RKO (cell line): ENCODE results near the gene ADRM1.
A peak's percentile ranks its signal among the peaks of the same experiment; 100 is the strongest.

ENCODE experiments used
- DNase-seq: peaks from one replicate; pipeline ENCODE4 v3.0.0-alpha.2; 2016; ENCODE audit warnings: low spot score

Gene ADRM1

DNA sequence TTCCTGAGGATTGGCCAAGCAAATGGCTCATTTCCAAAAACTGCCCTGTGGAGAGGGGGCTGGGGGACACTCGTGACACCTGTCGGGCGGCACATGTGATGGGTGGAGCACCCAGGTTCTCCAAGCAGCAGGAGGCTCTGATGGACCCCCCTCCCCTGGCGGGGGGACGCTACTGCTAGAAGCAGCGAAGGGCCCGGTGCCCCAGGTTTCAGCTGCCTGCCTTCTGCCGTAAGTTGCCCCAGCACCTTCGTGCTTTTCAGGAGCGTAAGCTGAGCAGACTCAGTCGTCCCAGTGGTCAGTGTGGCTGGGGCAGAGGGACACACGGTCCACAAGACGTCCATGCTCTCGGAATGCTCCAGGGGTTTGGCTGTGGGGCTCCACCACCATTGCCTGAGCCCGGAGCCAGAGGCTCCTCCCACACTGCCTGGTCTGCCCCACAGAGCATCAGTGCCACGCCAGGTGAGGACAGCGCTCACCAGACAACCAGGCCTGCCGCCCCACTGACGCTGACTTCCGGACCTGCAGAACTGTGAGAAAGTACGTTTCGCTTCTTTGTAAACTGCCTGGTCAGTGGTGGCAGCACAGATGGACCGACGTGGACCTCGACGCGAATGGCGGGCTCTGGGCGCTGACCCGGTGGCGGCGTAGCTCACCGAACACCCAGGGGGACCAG, 4.1 kb upstream of the ADRM1 start:
- DNase-seq = no peak

DNA sequence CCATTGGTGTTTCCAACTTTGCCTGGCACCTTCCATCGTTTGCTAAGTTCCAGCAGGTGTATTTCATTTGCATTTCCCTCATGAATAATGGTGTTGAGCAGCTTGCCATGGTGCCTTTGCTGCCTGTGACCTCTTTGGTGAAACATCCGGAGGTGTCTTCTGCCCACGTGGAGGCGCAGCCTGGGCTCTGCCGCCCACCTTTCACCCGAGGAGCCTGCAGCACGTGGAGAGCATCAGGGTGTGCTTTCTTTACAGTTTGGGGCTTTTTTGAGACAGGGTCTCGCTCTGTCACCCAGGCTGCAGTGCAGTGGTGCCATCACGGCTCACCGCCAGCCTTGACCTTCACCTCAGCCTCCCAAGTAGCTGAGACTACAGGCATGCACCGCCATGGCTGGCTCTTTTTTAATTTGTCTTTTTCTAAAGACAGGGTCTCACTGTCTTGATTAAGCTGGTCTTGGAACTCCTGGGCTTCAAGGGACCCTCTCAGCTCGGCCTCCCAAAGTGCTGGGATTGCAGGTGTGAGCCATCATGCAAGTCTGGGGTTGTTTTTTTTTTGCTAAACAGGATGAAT, 3.0 kb upstream of the ADRM1 start:
- no peak for DNase-seq

DNA sequence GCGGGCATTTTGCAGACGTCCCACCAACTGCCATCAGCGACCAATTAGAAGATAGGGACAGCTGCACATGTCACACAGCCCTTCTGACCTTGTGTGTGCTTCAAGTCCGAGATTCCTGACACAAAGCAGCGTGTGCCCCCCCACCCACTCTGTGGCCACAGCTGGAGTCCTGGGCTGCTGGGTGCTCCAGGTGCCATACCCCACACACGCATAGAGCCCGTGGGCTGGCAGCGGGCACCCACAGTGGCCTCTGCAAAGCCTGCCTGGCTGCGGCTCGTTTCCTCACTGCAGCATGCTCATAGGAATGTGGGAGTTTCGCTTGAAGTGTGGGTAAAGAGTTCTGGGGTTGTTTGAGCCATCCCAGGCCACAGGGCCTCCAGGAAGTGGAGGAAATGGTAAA, 2.5 kb upstream of the ADRM1 start:
- DNase-seq = no peak

DNA sequence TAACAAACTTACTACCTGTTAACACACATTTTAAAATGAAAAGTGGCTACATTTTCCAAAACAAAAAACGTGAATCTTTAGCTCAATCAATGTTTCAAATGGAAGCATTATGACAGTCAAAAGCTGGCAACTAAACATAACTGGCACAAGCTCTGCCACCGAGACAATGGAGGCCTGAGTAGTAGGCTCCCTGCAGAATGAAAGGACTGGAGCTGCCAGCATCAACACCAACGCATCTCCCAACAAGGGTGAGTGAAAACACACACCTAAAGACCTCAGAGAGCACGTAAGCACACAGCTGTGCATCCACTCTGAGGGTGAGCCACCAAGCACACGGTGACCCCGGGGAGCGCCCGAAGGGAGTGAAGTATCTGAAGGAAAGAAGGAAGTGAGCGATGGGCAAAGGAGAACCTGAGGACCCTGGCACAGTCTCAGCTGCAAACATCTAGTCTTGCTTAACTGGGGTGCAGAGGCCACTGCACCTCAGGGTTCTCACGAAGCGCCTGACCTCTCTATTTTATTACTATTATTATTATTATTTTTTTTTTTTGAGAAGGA, 1.6 kb upstream of the ADRM1 start:
- DNase-seq = no peak

DNA sequence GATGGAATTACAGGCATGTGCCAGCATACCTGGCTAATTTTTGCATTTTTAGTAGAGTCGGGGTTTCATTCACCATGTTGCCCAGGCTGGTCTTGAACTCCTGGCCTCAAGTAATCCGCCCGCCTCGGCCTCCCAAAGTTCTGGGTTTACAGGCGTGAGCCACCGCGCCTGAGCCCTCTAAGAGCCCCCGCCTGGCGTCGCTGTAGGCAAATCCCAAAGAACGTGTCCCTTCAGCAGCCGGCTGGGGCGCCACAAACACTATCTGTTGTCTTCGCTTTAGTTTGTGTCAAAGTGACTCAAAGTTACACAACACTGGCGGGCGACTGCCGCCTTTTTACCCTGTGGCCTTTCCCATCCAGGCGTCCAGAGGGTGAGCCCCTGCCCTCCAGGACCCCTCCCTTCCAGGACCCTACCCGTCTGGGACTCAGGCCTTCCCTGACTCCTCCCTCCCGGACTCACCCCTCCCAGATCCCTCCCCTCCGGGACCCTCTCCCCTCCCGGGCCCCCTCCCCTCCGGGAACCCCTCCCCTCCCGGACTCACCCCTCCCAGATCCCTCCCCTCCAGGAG, 940 bp upstream of the ADRM1 start:
- DNase-seq = peak; percentile 99

DNA sequence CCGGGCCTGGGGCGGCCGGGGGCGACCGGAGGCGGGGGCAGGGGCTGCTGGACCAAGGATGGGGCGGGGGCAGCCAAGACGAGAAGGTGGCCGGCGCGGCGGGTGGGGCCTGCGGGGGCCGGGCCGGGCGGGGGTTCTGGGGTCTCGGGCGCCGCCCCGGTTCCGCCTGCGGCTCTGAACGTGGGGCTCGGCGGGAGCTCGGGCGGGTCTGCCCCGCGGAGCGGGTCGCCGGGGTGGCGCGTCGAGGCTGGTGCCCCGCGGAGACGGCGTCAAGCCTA, 204 bp downstream of the ADRM1 start:
- no peak for DNase-seq

DNA sequence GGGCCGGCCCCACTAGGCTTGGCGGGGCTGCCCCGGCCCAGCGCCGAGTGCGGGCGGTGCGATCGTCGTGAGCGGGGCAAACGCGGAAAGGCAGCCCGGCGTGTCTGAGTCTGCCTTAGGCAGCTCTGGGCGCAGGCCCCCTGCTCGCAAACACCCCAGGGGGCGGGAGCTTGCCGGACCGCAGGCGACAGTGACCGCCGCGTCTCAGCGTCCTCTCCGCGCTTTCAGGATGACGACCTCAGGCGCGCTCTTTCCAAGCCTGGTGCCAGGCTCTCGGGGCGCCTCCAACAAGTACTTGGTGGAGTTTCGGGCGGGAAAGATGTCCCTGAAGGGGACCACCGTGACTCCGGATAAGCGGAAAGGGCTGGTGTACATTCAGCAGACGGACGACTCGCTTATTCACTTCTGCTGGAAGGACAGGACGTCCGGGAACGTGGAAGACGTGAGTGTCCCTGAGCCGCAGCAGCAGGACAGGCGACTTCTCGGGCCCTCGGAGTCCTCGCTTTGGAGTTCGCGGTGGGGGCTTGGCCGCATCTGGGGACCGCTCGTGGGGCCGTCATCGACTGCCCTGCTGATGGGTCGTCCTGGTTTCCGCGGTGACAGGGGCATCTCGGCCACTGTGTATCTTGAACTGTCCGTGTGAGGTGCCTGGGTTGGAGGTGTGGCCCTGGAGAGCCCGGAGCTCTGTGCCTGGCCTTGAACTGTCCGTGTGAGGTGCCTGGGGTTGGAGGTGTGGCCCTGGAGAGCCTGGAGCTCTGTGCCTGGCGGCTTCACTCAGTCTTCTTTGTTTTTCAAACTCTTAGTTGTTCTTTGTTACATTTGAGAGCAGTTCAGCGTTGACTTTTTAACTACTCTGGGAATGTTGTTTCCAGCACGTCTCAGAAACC, 786 bp downstream of the ADRM1 start:
- DNase-seq = peak; percentile 63

DNA sequence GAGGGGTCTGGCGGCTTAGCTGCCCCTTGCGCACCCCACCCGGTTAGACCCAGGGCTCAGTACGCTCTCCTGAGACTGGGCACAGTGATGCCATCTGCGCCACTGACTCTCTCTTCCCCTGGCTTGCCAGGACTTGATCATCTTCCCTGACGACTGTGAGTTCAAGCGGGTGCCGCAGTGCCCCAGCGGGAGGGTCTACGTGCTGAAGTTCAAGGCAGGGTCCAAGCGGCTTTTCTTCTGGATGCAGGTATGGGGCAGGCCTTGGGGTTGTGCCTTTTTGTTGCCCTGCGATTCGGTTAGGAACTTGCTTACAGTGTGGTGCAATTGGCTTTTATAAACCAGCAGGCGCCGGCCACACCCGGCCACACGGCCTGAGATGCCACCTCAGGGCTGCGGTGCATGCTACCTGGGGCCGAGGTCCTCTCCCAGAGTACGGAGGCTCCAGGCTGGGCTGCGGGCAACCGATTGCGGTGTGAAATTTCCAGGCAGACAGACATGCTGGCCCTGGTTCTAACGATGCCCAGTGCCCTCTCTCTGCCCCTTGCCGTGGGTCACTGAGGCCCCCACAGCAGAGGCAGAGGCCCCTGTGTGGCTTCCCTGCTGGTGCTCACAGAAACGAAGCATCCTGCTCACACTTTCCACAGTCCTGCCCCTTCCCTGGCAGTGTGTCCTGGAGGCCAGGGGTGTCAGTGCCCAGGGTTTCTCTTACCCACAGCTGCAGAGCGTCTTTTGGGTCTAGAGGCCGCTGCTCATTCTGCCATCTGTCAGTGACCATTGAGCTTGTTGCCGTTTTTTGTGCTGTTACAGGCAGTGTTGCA, 1.7 kb downstream of the ADRM1 start:
- peak; percentile 36 for DNase-seq

DNA sequence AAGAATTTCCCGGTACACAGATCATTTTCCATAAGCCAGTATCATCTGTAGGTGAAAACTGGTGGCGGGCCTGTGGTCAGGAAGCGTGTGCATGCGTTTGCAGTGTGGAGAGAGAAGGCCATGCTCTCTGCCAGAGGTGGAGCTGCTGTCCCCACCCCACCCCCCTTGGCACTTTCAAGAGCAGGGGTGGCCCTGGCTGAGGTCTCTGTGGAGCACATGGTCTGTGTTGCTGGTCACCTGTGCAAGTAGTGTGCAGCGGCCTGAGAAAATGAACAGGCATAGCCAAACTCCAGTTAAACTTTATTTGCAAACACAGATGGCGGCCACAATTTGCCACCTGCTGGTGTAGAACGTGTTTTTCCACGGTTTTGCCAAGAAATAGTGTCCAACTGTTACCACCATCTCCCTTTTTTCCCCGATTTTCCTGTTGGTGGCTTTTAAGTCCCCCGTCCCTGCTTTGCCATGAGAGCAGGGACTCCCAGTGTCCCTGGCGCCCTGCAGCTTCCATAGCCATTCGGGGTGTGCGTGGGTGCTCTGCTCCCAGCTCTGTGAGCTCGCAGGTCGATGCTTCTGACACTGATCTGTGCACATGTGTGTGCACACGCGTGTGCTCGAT, 2.5 kb downstream of the ADRM1 start:
- peak; percentile 62 for DNase-seq

DNA sequence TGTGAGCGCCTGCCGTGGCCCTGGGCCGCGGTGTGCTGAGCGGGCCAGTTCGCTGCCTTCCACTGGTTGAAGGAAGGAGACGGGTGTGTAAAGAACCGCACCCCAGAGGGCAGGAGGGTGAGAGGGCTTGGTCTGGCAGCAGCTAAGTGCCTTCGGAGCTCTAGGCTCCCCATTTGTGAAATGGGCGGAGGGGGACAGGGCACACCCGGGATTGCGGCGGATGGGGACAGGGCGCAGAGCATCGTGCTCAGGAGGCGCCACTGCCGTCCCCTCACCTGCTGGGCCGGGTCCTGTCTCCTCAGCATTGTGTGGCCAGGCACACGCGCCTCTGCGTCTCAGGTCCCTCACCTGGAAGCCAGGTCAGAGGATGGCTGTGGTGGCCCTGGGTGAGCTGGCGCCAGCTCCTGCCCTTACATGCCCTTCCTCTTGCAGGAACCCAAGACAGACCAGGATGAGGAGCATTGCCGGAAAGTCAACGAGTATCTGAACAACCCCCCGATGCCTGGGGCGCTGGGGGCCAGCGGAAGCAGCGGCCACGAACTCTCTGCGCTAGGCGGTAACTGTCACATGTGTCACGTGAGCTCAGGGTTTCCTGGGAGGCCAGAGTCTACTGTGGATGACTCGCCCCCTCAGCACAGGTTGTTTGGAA, 3.1 kb downstream of the ADRM1 start:
- DNase-seq = peak; percentile 47

DNA sequence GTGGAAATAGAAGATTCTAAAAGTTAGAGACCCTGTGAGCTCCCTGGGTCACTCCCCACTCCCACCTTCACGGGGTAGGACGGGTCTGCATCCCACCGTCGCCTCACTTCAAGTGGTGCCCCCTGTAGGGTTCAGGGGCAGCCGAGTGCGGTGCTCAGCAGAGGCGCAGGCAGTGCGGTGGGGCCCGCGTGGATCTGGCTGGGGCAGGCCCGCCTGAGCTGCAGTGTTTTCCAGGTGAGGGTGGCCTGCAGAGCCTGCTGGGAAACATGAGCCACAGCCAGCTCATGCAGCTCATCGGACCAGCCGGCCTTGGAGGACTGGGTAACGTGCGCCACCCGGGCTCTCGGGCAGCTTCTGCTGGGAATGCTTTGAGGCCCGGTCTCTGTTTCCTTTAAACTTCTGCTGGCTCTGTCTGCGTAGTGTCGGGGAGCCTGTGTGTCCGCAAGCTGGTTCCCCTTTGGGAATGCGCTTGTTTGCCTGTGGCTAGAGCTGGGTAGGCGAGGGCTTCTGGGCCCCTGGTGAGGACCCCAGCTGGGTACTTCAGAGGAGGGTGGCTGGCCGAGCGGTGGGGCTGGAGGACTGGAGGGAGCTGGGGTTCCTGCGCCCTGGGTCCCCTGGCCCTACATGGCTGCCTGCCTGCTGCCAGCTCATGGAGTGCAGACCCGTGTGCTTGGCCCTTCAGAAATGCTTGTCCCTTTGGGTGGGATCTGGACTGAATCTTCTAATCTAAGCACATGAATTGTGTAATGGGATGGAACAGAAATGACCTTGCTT, 3.8 kb downstream of the ADRM1 start:
- no peak for DNase-seq

DNA sequence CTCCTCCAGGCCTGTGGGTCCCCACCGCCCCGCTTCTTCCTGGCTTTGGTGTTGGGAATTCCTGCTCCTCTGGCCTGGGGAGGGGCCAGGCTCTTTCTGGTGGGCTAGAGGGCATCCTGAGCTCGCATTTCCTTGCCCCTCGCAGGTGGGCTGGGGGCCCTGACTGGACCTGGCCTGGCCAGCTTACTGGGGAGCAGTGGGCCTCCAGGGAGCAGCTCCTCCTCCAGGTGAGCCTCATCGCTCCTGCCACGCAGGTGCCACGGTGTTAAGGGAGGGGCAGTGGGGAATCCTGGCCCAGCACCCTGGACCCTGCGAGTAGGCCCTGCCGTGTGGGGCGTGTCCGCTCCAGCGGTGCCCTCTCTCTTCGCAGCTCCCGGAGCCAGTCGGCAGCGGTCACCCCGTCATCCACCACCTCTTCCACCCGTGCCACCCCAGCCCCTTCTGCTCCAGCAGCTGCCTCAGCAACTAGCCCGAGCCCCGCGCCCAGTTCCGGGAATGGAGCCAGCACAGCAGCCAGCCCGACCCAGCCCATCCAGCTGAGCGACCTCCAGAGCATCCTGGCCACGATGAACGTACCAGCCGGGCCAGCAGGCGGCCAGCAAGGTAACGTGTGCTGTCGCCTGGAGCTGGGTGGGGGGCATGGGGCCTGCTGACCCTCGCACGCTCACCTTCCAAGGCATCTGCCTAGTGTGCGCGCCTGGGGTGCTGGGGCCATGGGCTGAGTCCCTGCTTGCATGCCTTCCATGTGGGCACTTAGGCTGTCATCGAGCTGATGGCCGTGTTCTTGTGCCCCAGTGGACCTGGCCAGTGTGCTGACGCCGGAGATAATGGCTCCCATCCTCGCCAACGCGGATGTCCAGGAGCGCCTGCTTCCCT, 4.7 kb downstream of the ADRM1 start:
- no peak for DNase-seq

DNA sequence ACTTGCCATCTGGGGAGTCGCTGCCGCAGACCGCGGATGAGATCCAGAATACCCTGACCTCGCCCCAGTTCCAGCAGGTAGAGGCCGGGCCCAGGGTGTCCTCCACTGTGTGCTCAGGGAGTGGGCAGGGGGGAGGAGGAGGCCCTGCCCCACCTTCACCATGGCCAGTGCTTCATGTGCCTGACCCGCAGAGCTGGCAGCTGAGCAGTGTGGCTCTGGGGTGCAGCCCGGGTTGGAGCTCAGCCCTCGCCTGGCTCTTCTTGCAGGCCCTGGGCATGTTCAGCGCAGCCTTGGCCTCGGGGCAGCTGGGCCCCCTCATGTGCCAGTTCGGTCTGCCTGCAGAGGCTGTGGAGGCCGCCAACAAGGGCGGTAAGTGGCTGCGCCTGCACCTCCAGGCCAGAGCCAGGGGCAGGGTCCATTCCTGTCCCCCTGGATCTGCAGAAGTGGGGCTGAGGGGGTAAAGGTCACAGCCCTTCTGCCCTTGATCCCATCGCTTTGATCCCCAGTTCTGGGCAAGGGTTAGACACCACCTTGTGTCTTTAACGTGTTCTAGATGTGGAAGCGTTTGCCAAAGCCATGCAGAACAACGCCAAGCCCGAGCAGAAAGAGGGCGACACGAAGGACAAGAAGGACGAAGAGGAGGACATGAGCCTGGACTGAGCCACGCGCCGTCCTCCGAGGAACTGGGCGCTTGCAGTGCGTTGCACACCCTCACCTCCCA, 5.5 kb downstream of the ADRM1 start:
- DNase-seq = no peak

DNA sequence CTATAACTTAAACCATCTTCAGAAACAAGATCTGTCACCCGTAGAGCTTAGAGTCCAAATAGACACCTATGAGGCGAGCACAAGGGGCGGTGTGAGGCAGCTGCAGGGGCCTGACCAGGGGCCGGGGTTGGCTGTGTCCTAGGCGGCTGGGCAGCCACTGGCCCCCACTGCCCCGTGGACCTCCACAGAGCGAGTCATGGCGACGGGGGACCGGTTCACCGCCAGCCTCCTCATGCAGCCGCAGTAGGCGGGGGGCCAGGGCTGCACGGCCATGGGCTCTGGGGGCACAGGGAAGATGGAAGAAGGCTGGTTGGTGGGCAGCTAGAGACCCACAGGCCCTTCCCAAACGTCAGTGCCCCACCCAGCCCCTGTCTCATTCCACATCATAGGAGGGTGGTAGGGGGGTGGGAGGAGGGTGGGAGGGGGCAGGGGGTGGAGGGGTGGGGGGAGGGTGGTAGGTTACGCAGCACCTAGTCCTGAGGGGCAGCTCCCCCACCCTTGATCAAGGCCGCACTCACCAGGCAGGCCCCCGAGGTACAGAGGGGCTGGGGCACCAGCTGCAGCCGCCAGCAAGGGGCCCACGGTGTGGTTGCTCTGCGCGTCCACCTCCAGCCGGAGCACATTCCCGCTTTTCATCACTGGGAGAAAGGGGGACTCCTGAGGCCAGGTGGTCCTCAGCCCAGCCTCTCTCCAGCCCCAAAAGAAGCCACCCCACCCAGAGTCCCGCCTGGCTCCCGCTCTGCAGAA, 6.6 kb downstream of the ADRM1 start:
- no peak for DNase-seq

DNA sequence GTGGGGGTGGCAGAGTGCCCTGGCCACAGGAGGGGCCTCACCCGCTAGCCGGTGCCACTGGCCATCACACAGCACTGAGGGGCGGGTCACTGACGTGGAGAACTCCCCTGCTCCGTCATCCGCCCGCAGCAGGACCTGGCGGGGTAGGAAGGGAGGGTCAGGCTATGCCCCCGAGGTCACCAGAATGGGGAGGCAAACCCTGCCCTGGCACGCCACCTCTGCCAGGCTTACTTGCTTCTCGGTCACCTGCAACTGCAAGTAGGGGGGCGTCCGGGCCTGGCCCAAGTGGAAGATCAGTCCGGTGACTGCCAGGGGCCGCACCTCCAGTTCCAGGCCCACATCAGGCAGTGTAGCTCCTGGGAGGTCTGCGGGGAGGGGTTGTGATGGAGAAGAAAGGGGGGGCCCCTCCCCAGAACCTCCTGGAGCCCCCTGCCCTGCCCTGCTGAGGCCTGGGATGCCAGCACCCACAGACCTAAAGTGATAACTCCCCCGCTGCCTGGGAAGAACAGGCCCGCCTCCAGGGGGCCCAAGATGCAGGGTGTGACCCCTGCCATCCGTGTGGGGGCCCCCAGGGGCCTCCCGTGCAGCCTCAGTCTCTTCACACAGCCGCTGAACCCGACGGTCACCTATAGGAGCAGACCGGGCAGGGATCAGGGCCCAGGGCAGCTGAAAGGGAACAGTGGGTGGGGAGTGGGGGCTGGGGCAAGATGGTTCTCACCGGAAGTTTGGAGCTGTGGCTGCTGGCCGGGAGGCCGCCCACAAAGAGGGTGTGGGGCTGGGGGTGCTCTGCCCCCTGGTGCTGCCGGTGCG, 7.4 kb downstream of the ADRM1 start:
- no peak for DNase-seq

DNA sequence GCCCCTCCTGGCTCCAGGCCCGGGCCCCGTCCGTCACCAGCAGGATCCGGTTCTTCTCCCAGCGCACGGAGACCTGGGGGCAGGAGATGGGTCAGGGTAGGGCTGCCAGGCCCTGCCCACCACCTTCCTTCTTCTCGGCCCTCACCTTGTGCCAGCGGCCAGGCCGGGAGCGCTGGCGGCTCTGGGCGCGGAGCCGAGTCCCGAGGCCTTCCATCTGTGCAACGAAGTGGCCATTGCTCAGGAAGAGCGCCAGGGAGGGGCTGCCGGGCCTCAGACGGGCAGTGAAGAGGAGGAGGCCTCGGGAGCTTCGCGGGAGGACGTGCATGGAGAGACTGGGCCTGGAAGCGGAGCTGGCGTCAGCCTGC, 7.9 kb downstream of the ADRM1 start:
- no peak for DNase-seq

DNA sequence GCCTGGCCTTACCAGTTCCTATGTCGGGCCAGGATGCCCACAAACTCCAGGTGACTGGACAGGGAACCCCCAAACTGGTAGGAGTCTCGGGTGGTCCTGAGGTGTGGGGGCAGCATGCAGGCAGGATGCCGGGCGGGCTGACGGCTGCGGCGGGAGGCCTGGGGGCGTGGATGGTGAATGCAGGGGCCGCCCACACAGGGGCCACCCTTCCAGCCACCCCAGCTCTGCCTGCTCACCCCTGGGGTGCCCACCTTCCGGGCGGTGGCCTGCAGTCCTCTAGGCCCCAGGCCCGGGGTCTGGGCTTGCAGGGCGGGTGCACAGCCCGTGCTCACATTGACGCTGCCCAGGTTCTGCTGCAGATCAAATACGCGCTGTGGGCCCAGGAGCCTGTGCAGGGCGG, 8.4 kb downstream of the ADRM1 start:
- no peak for DNase-seq
